ENCODE data around the gene LOXL3. TPM values are rescaled to one million over a fixed set of nuclear protein-coding genes. Genes with fewer than 3 reads are reported as not detected.
"Not testable (repeated sequence)": the region's sequence is repeated elsewhere in the genome, so short reads cannot be mapped to it uniquely, and the experiment has no call there.

Gene LOXL3
- total RNA-seq, 4 donors from 2014 or later: 7.2 to 13.2 (median 8.6) TPM

GRCh38 chr2:74486141-74486540 lies 67.6 kb downstream of the LOXL3 start:
- no peak for TF ChIP-seq POLR2A (IDR thresholded peaks at IDR 0.05)
- no peak for TF ChIP-seq EP300 (IDR thresholded peaks at IDR 0.05)
- no peak for TF ChIP-seq POLR2AphosphoS5 (IDR thresholded peaks at IDR 0.05)
- TF ChIP-seq CTCF (IDR thresholded peaks at IDR 0.05): no peak
- peaks cover 0 to 73% of the 10 kb centered on the region in 2 donors for H3K36me3 ChIP-seq
- H3K27ac ChIP-seq: no peak overlapping the region
- WGBS, 2 donors (ENCODE audit: low coverage in 1 of 2): 75 to 100% methylated on average over 1 to 2 of the region's 2 CpGs
- no peak for ATAC-seq
- H3K4me1 ChIP-seq: peaks cover 0 to 27% (median 16%) of the 10 kb centered on the region in 3 donors
- H3K4me3 ChIP-seq: no peak overlapping the region
- H3K9me3 ChIP-seq: no peaks in the 10 kb centered on the region
- no peaks in the 10 kb centered on the region for H3K27me3 ChIP-seq

- WGBS, 2 donors (ENCODE audit: low coverage in 1 of 2): 72 to 90% methylated on average over 8 to 16 of the region's 19 CpGs
- Histone ChIP-seq H3K4me1 (peaks cover 0 to 43% (median 19%) of the 10 kb centered on the region in 3 donors), H3K36me3 (peaks cover 0 to 73% of the 10 kb centered on the region in 2 donors), H3K27ac (peak overlapping the region in 2 of 4 donors; percentile 87 to 88), H3K4me3 (peak overlapping the region; percentile 57 to 90)
- not testable (repeated sequence) for ATAC-seq, H3K27me3 ChIP-seq, H3K9me3 ChIP-seq
Observed at GRCh38 chr2:74483675-74484164, 70.0 kb downstream of the LOXL3 start.

- Histone ChIP-seq H3K27me3 (no peaks in the 10 kb centered on the region), H3K9me3 (no peaks in the 10 kb centered on the region), H3K36me3 (peaks cover 0 to 73% of the 10 kb centered on the region in 2 donors), H3K4me1 (peaks cover 0 to 43% (median 19%) of the 10 kb centered on the region in 3 donors), H3K27ac (peak within 1 kb of the TSS; percentile 54 to 97 (median 88)), H3K4me3 (peak within 1 kb of the TSS; percentile 57 to 90)
- ATAC-seq: peak; percentile 98
- TF ChIP-seq POLR2A (IDR thresholded peaks at IDR 0.05) (peak in 1 of 2 donors; percentile 48), POLR2AphosphoS5 (IDR thresholded peaks at IDR 0.05) (peak; percentile 75), EP300 (IDR thresholded peaks at IDR 0.05) (no peak), CTCF (IDR thresholded peaks at IDR 0.05) (peak in 3 of 4 experiments; percentile 80 to 88 (median 87))
- 0% methylated on average over 8 of the region's 50 CpGs; no CpG with 5 or more reads in 1 of the 2 donors for WGBS, 2 donors (ENCODE audit: low coverage in 1 of 2)
Observed at GRCh38 chr2:74482801-74483674, 70.7 kb downstream of the LOXL3 start, which contains the start of the genes CCDC142 and TTC31. CCDC142 (minus strand) TSS chr2:74482998; CDS start chr2:74482837, 161 bp downstream. TTC31 (plus strand) TSS chr2:74483081; CDS start chr2:74483096, 15 bp downstream.

Other genes with a start within 250 kb of the LOXL3 start
- 1 to 10 TPM; 1.8 to 9.4 (median 5.0) TPM for gene SLC4A5, start 210.5 kb downstream of the LOXL3 start, total RNA-seq
- 100 to 1,000 TPM; 132 to 197 (median 170) TPM for gene DCTN1, start 173.6 kb downstream of the LOXL3 start, total RNA-seq
- 1 to 10 TPM in 3 of 4 donors, under 1 TPM in 1; 0.62 to 1.4 (median 1.2) TPM for gene C2orf81, start 132.3 kb downstream of the LOXL3 start, total RNA-seq
- gene WDR54, start 132.2 kb downstream of the LOXL3 start, total RNA-seq: 10 to 100 TPM in 1 of 4 donors, 1 to 10 TPM in 3; 4.2 to 12.4 (median 8.8) TPM
- gene RTKN, start 112.0 kb downstream of the LOXL3 start, total RNA-seq: 10 to 100 TPM; 10.9 to 17.3 (median 14.0) TPM
- 10 to 100 TPM; 14.3 to 26.4 (median 19.2) TPM for gene INO80B, start 98.9 kb downstream of the LOXL3 start, total RNA-seq
- gene WBP1, start 95.5 kb downstream of the LOXL3 start, total RNA-seq: 10 to 100 TPM; 44.2 to 91.5 (median 47.0) TPM
- gene MOGS, start 88.6 kb downstream of the LOXL3 start, total RNA-seq: 10 to 100 TPM; 26.1 to 34.2 (median 29.3) TPM
- gene MRPL53, start 81.3 kb downstream of the LOXL3 start, total RNA-seq: 10 to 100 TPM; 18.0 to 76.7 (median 30.2) TPM
- gene CCDC142, start 70.9 kb downstream of the LOXL3 start, total RNA-seq: 10 to 100 TPM in 3 of 4 donors, 1 to 10 TPM in 1; 7.3 to 41.6 (median 13.7) TPM
- gene TTC31, start 70.9 kb downstream of the LOXL3 start, total RNA-seq: 10 to 100 TPM; 16.5 to 27.2 (median 19.5) TPM
- under 1 TPM in 2 of 4 donors, not detected in 2; 0.40 to 0.58 TPM for gene LBX2, start 54.3 kb downstream of the LOXL3 start, total RNA-seq
- gene PCGF1, start 46.2 kb downstream of the LOXL3 start, total RNA-seq: 10 to 100 TPM in 3 of 4 donors, 1 to 10 TPM in 1; 9.6 to 24.0 (median 18.2) TPM
- gene TLX2, start 39.5 kb downstream of the LOXL3 start, total RNA-seq: under 1 TPM in 2 of 4 donors, not detected in 2; 0.27 to 0.94 TPM
- gene DQX1, start 27.7 kb downstream of the LOXL3 start, total RNA-seq: not detected
- gene AUP1, start 24.2 kb downstream of the LOXL3 start, total RNA-seq: 10 to 100 TPM; 62.7 to 92.1 (median 86.2) TPM
- gene HTRA2, start 24.0 kb downstream of the LOXL3 start, total RNA-seq: 10 to 100 TPM; 25.0 to 37.6 (median 29.1) TPM
- 10 to 100 TPM; 16.3 to 28.8 (median 19.5) TPM for gene DOK1, start 778 bp upstream of the LOXL3 start, total RNA-seq
- under 1 TPM in 1 of 4 donors, not detected in 3; 0.81 TPM for gene M1AP, start 94.4 kb upstream of the LOXL3 start, total RNA-seq
- gene SEMA4F, start 100.3 kb upstream of the LOXL3 start, total RNA-seq: 10 to 100 TPM in 1 of 4 donors, 1 to 10 TPM in 3; 2.7 to 11.5 (median 3.6) TPM